Activated gamma-delta T cell treated with anti-CD3 and anti-CD28 coated beads, Interleukin-2, amount 50 U/mL, for 16 hours (primary cell): ENCODE results near the gene PHOSPHO2.

Experiments used
- DNase-seq: peaks from one replicate; pipeline ENCODE4 v3.0.0-alpha.2; 2020; ENCODE audit warnings: low read depth

PHOSPHO2 gene

GRCh38 chr2:169716938-169717690 lies 22.8 kb downstream of the PHOSPHO2 start:
- DNase-seq, result no peak

GRCh38 chr2:169717691-169718063 lies 23.4 kb downstream of the PHOSPHO2 start:
- no peak for DNase-seq

GRCh38 chr2:169718930-169719504 lies 24.7 kb downstream of the PHOSPHO2 start:
- DNase-seq, result no peak

- no peak for DNase-seq
These were observed 26.7 kb downstream of the PHOSPHO2 start for GRCh38 chr2:169721016-169721415.

- DNase-seq, result no peak
These were observed 32.8 kb downstream of the PHOSPHO2 start for GRCh38 chr2:169727065-169727464.

- no peak for DNase-seq
These were observed 35.0 kb downstream of the PHOSPHO2 start for GRCh38 chr2:169729274-169729605.

- DNase-seq, result no peak
These were observed 37.8 kb downstream of the PHOSPHO2 start for GRCh38 chr2:169732075-169732474.

- DNase-seq, result no peak
These were observed 38.5 kb downstream of the PHOSPHO2 start for GRCh38 chr2:169732583-169733358.

- no peak for DNase-seq
These were observed 40.0 kb downstream of the PHOSPHO2 start for GRCh38 chr2:169734169-169734847.

- no peak for DNase-seq
These were observed 41.4 kb downstream of the PHOSPHO2 start for GRCh38 chr2:169735623-169736022.

- no peak for DNase-seq
These were observed 42.6 kb downstream of the PHOSPHO2 start for GRCh38 chr2:169736902-169737301.

GRCh38 chr2:169738566-169739229 lies 44.4 kb downstream of the PHOSPHO2 start:
- DNase-seq, result no peak

GRCh38 chr2:169739351-169739750 lies 45.1 kb downstream of the PHOSPHO2 start:
- DNase-seq, result no peak

GRCh38 chr2:169743549-169743948 lies 49.3 kb downstream of the PHOSPHO2 start:
- DNase-seq, result no peak

GRCh38 chr2:169746240-169746639 lies 52.0 kb downstream of the PHOSPHO2 start:
- no peak for DNase-seq

GRCh38 chr2:169748319-169748718 lies 54.0 kb downstream of the PHOSPHO2 start:
- DNase-seq, result no peak
